Sigmoid colon (tissue), 7 donors: ENCODE measurements around the gene ZCCHC14. TPM values are rescaled to one million over a fixed set of nuclear protein-coding genes. Genes with fewer than 3 reads are reported as not detected.
A peak's percentile ranks its signal among the peaks of the same experiment; 100 is the strongest.

ENCODE experiments used
- DNase-seq: peaks from one replicate; pipeline ENCODE4 v3.0.0-alpha.2; 2019
- H3K27ac ChIP-seq, 4 donors: fragments of 200-600 bp; sonication (generic); one replicate each; pipeline ENCODE4 v1.5.1; 2016 to 2019; ENCODE audit warnings: mild to moderate bottlenecking in 1 of 4
- H3K27me3 ChIP-seq, 3 donors: fragments of 200-600 bp; sonication (generic); one replicate each; pipeline ENCODE4 v1.5.1; 2019; ENCODE audit warnings: mild to moderate bottlenecking in 1 of 3
- H3K36me3 ChIP-seq, 4 donors: fragments of 200-600 bp; sonication (generic); one replicate each; pipeline ENCODE4 v1.5.1; 2016 to 2019
- H3K4me1 ChIP-seq, 4 donors: fragments of 200-600 bp; sonication (generic); one replicate each; pipeline ENCODE4 v1.5.1; 2017 to 2019
- H3K4me3 ChIP-seq, 4 donors: fragments of 200-600 bp; sonication (generic); one replicate each; pipeline ENCODE4 v1.5.1; 2017 to 2019; ENCODE audit warnings: mild to moderate bottlenecking in 2 of 4, moderate library complexity in 1 of 4
- H3K9me3 ChIP-seq, 4 donors: fragments of 200-600 bp in 3 of 4; sonication (generic) in 3 of 4; one replicate each; pipeline versions ENCODE4 v1.5.1 to v1.6.1; 2013 to 2019
- EP300 ChIP-seq, 4 donors: sonication (generic); formaldehyde crosslinking; IDR thresholded peaks; one replicate each; pipeline ENCODE4 v1.6.1; 2017; ENCODE audit warnings: antibody characterized with exemption in 4 of 4
- POLR2A ChIP-seq, 2 donors: fragments of 450-650 bp; IDR thresholded peaks; one replicate each; pipeline ENCODE4 v1.6.1; 2016; ENCODE audit warnings: antibody characterized with exemption in 2 of 2, mild to moderate bottlenecking in 2 of 2, moderate library complexity in 2 of 2
- POLR2AphosphoS5 ChIP-seq, 4 donors: sonication (generic); formaldehyde crosslinking; IDR thresholded peaks; one replicate each; pipeline ENCODE4 v1.6.1; 2017; ENCODE audit warnings: antibody characterized with exemption in 4 of 4
- WGBS, 2 donors: extraction: QIAGEN DNeasy Blood & Tissue Kit; methylation state at CpG; one replicate each; pipeline ENCODE4 v1.1.7; 2013; 5-methylcytosine and 5-hydroxymethylcytosine counted together
- intact Hi-C: fragments of 100-400 bp; cut with DNase I; formaldehyde crosslinking; loops from one replicate; pipeline ENCODE4 v1.15.1; 2023
- polyA plus RNA-seq, 3 donors: library from polyadenylated mRNA; stranded (reverse); fragments of 200-250 nt; gene quantifications; one replicate each; pipeline ENCODE4 v1.2.3, GENCODE V29; 2013
- total RNA-seq, 4 donors: library from RNA; depleted of rRNA; stranded (reverse); fragments of >200 nt; gene quantifications; one replicate each; pipeline ENCODE4 v1.1.0, GENCODE V29; 2016
- TF ChIP-seq, protein P1 (sequence below), 4 experiments: fragments of 450-650 bp in 3 of 4; fragments of 200-600 bp in 1 of 4; IDR thresholded peaks; one replicate each; pipeline ENCODE4 v1.5.1; 2016 to 2019; ENCODE audit warnings: antibody characterized with exemption in 4 of 4, mild to moderate bottlenecking in 3 of 4, moderate library complexity in 2 of 4
- donor health status: healthy with polysubstance abuse.
- donor health status: Bipolar disorder and iron deficiency.
- donor health status: healthy.

ZCCHC14 gene
- total and polyA plus RNA-seq, 7 donors: 6.0 to 23.8 (median 11.8) TPM

- Histone ChIP-seq H3K27ac (no peak overlapping the region), H3K9me3 (no peaks in the 10 kb centered on the region), H3K36me3 (peaks cover 18 to 100% (median 38%) of the 10 kb centered on the region in 4 donors), H3K4me3 (no peak overlapping the region), H3K27me3 (no peaks in the 10 kb centered on the region), H3K4me1 (no peaks in the 10 kb centered on the region)
- WGBS, 2 donors: 77 to 90% methylated on average over 49 of the region's 49 CpGs
- peak; percentile 61 for DNase-seq
- intact Hi-C loops: loop anchor here (10.0 kb wide), 1 partner anchor 133 kb away; no protein-coding TSS in a partner anchor
- TF ChIP-seq POLR2AphosphoS5 (IDR thresholded peaks at IDR 0.05) (no peak), EP300 (IDR thresholded peaks at IDR 0.05) (no peak), POLR2A (IDR thresholded peaks at IDR 0.05) (no peak)
- TF ChIP-seq, protein P1, sequence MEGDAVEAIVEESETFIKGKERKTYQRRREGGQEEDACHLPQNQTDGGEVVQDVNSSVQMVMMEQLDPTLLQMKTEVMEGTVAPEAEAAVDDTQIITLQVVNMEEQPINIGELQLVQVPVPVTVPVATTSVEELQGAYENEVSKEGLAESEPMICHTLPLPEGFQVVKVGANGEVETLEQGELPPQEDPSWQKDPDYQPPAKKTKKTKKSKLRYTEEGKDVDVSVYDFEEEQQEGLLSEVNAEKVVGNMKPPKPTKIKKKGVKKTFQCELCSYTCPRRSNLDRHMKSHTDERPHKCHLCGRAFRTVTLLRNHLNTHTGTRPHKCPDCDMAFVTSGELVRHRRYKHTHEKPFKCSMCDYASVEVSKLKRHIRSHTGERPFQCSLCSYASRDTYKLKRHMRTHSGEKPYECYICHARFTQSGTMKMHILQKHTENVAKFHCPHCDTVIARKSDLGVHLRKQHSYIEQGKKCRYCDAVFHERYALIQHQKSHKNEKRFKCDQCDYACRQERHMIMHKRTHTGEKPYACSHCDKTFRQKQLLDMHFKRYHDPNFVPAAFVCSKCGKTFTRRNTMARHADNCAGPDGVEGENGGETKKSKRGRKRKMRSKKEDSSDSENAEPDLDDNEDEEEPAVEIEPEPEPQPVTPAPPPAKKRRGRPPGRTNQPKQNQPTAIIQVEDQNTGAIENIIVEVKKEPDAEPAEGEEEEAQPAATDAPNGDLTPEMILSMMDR (IDR thresholded peaks at IDR 0.05): no peak
These were observed 81.2 kb downstream of the ZCCHC14 start for GRCh38 chr16:87411375-87412271.

GRCh38 chr16:87410968-87411367 is 81.9 kb downstream of the ZCCHC14 start:
- Histone ChIP-seq H3K27ac (no peak overlapping the region), H3K9me3 (no peaks in the 10 kb centered on the region), H3K27me3 (no peaks in the 10 kb centered on the region), H3K4me3 (no peak overlapping the region), H3K4me1 (no peaks in the 10 kb centered on the region), H3K36me3 (peaks cover 15 to 99% (median 40%) of the 10 kb centered on the region in 4 donors)
- TF ChIP-seq POLR2AphosphoS5 (IDR thresholded peaks at IDR 0.05): no peak
- no peak for TF ChIP-seq EP300 (IDR thresholded peaks at IDR 0.05)
- no peak for TF ChIP-seq POLR2A (IDR thresholded peaks at IDR 0.05)
- TF ChIP-seq, protein P1 (IDR thresholded peaks at IDR 0.05): no peak
- peak; percentile 61 for DNase-seq
- intact Hi-C loops: loop anchor here (10.0 kb wide), 1 partner anchor 134 kb away; no protein-coding TSS in a partner anchor
- WGBS, 2 donors: 83 to 88% methylated on average over 14 of the region's 14 CpGs

GRCh38 chr16:87410530-87410929 is 82.3 kb downstream of the ZCCHC14 start:
- 92 to 93% methylated on average over 11 of the region's 11 CpGs for WGBS, 2 donors
- Histone ChIP-seq H3K4me1 (no peaks in the 10 kb centered on the region), H3K9me3 (no peaks in the 10 kb centered on the region), H3K27me3 (no peaks in the 10 kb centered on the region), H3K36me3 (peaks cover 15 to 99% (median 40%) of the 10 kb centered on the region in 4 donors), H3K4me3 (no peak overlapping the region), H3K27ac (no peak overlapping the region)
- intact Hi-C loops: loop anchor here (10.0 kb wide), 1 partner anchor 134 kb away; no protein-coding TSS in a partner anchor
- no peak for TF ChIP-seq POLR2AphosphoS5 (IDR thresholded peaks at IDR 0.05)
- no peak for TF ChIP-seq POLR2A (IDR thresholded peaks at IDR 0.05)
- no peak for TF ChIP-seq EP300 (IDR thresholded peaks at IDR 0.05)
- TF ChIP-seq, protein P1 (IDR thresholded peaks at IDR 0.05): no peak
- peak; percentile 29 for DNase-seq

DNA sequence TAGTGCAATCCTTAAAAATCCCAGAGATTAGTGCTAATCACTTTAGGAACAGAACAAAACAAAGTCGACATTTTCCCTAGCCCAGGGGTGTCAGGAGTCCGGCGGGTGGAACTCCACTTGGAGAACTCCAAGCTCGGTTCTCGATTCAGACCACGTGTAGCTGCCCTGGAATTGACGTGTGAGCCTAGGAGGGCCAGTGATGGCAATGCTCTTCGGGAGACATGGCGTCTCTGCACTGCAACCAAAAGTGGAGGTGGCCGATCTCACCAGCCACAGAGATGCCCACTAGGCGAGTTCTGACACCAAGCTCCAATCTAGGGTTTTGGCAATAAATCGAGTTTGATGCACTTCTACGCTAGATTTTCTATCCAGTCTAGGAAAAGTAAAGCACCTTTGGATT is 83.0 kb downstream of the ZCCHC14 start:
- TF ChIP-seq, protein P1 (IDR thresholded peaks at IDR 0.05): no peak
- TF ChIP-seq EP300 (IDR thresholded peaks at IDR 0.05): no peak
- no peak for TF ChIP-seq POLR2AphosphoS5 (IDR thresholded peaks at IDR 0.05)
- TF ChIP-seq POLR2A (IDR thresholded peaks at IDR 0.05): no peak
- Histone ChIP-seq H3K4me3 (no peak overlapping the region), H3K36me3 (peaks cover 16 to 99% (median 44%) of the 10 kb centered on the region in 4 donors), H3K27ac (no peak overlapping the region), H3K9me3 (no peaks in the 10 kb centered on the region), H3K4me1 (no peaks in the 10 kb centered on the region), H3K27me3 (no peaks in the 10 kb centered on the region)
- peak; percentile 36 for DNase-seq
- WGBS, 2 donors: 93 to 94% methylated on average over 13 of the region's 13 CpGs
- intact Hi-C loops: loop anchor here (10.0 kb wide), 1 partner anchor 135 kb away; no protein-coding TSS in a partner anchor
